Fibroblast of lung (primary cell): ENCODE measurements around the gene SLC4A8. TPM values are rescaled to one million over a fixed set of nuclear protein-coding genes. Genes with fewer than 3 reads are reported as not detected.
A peak's percentile ranks its signal among the peaks of the same experiment; 100 is the strongest.

Source experiments
- DNase-seq, 2 donors: peaks; one replicate each; pipeline versions ENCODE4 v3.0.0 to v3.0.0-alpha.2; 2010; ENCODE audit warnings: low read depth in 2 of 2
- H2AFZ ChIP-seq: 2 replicates; pipeline ENCODE4 v1.5.1; 2012; ENCODE audit warnings: low read length, control low read depth, inconsistent platforms
- H3K27ac ChIP-seq: 2 replicates; pipeline ENCODE4 v1.5.1; 2011; ENCODE audit warnings: low read length, control low read depth; ENCODE audit not compliant: insufficient read depth
- H3K27me3 ChIP-seq: 2 replicates; pipeline ENCODE4 v1.5.1; 2011; ENCODE audit warnings: mild to moderate bottlenecking, low read length; ENCODE audit not compliant: control insufficient read depth, insufficient read depth
- H3K36me3 ChIP-seq: 2 replicates; pipeline ENCODE4 v1.5.1; 2011; ENCODE audit warnings: low read length; ENCODE audit not compliant: control insufficient read depth, insufficient read depth
- H3K4me1 ChIP-seq: 2 replicates; pipeline ENCODE4 v1.5.1; 2011; ENCODE audit warnings: low read length; ENCODE audit not compliant: control insufficient read depth, insufficient read depth; ENCODE audit errors: extremely low read depth
- H3K4me2 ChIP-seq: 2 replicates; pipeline ENCODE4 v1.5.1; 2011; ENCODE audit warnings: low read length, control low read depth; ENCODE audit not compliant: insufficient read depth; ENCODE audit errors: extremely low read depth
- H3K4me3 ChIP-seq, 4 experiments: fragments of 200-600 bp in 1 of 4; sonication (generic) in 1 of 4; replicated peaks in 1 of 4; 2 replicates each; pipeline ENCODE4 v1.5.1; 2011 to 2016; ENCODE audit warnings: low read length in 4 of 4, low read depth in 3 of 4, mild to moderate bottlenecking in 3 of 4, control low read depth in 2 of 4, inconsistent platforms in 1 of 4, mixed read lengths in 1 of 4; ENCODE audit not compliant: insufficient read depth in 1 of 4; ENCODE audit errors: control extremely low read depth in 1 of 4
- H3K79me2 ChIP-seq: 2 replicates; pipeline ENCODE4 v1.5.1; 2012; ENCODE audit warnings: mild to moderate bottlenecking, low read length, inconsistent platforms; ENCODE audit not compliant: control insufficient read depth, insufficient read depth
- H3K9ac ChIP-seq: 2 replicates; pipeline ENCODE4 v1.5.1; 2011; ENCODE audit warnings: mild to moderate bottlenecking, low read length, control low read depth; ENCODE audit not compliant: insufficient read depth
- H3K9me3 ChIP-seq: 2 replicates; pipeline ENCODE4 v1.5.1; 2012; ENCODE audit warnings: low read depth, low read length; ENCODE audit not compliant: control insufficient read depth, insufficient read depth
- H4K20me1 ChIP-seq: 2 replicates; pipeline ENCODE4 v1.5.1; 2011; ENCODE audit warnings: low read length; ENCODE audit not compliant: control insufficient read depth, insufficient read depth; ENCODE audit errors: extremely low read depth
- EZH2 ChIP-seq: IDR thresholded peaks from 2 replicates; pipeline ENCODE4 v1.5.1; 2012; ENCODE audit warnings: low read length, control low read depth, mild to moderate bottlenecking; ENCODE audit errors: missing control alignments
- polyA plus RNA-seq, 2 donors: library from polyadenylated mRNA; depleted of rRNA in 1 of 2; stranded (reverse) in 1 of 2; unstranded in 1 of 2; fragments of >200 nt; gene quantifications; 2 replicates each; pipeline ENCODE4 v1.2.1, GENCODE V29; 2011 to 2012; ENCODE audit warnings: missing spikeins in 1 of 2
- total RNA-seq: library from RNA; depleted of rRNA; stranded (reverse); fragments of >200 nt; gene quantifications from 2 replicates; pipeline ENCODE4 v1.2.1, GENCODE V29; 2014
- TF ChIP-seq, protein P1 (sequence below), 2 donors: IDR thresholded peaks in 1 of 2; conservative IDR thresholded peaks in 1 of 2; 1 replicate in 1 of 2; 2 replicates in 1 of 2; pipeline ENCODE4 v1.5.1; 2011 to 2012; ENCODE audit warnings: low read length in 2 of 2, control low read depth in 1 of 2, inconsistent platforms in 1 of 2, low read depth in 1 of 2, mild to moderate bottlenecking in 1 of 2

Gene SLC4A8
- total and polyA plus RNA-seq, 2 donors (not counting 1 experiment from before 2014, with no cell fraction given) = 4.9 to 7.3 TPM

GRCh38 chr12:51378749-51379148 lies 45.9 kb upstream of the SLC4A8 start:
- Histone ChIP-seq H3K4me2 (no peak overlapping the region), H3K4me3 (no peak overlapping the region), H3K79me2 (no peaks in the 10 kb centered on the region), H3K27ac (no peak overlapping the region), H3K27me3 (no peaks in the 10 kb centered on the region), H3K4me1 (peaks cover 12% of the 10 kb centered on the region), H2AFZ (no peak overlapping the region), H3K36me3 (peaks cover 15% of the 10 kb centered on the region), H4K20me1 (no peaks in the 10 kb centered on the region), H3K9me3 (no peaks in the 10 kb centered on the region), H3K9ac (no peak overlapping the region)
- DNase-seq = no peak
- TF ChIP-seq, protein P1, sequence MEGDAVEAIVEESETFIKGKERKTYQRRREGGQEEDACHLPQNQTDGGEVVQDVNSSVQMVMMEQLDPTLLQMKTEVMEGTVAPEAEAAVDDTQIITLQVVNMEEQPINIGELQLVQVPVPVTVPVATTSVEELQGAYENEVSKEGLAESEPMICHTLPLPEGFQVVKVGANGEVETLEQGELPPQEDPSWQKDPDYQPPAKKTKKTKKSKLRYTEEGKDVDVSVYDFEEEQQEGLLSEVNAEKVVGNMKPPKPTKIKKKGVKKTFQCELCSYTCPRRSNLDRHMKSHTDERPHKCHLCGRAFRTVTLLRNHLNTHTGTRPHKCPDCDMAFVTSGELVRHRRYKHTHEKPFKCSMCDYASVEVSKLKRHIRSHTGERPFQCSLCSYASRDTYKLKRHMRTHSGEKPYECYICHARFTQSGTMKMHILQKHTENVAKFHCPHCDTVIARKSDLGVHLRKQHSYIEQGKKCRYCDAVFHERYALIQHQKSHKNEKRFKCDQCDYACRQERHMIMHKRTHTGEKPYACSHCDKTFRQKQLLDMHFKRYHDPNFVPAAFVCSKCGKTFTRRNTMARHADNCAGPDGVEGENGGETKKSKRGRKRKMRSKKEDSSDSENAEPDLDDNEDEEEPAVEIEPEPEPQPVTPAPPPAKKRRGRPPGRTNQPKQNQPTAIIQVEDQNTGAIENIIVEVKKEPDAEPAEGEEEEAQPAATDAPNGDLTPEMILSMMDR (conservative IDR thresholded peaks at IDR 0.05 in 1 of 2, IDR thresholded peaks at IDR 0.05 in 1 of 2; ENCODE audit: low read depth in 1 of 2, low read length in 2 of 2) = no peak
- no peak for TF ChIP-seq EZH2

DNA sequence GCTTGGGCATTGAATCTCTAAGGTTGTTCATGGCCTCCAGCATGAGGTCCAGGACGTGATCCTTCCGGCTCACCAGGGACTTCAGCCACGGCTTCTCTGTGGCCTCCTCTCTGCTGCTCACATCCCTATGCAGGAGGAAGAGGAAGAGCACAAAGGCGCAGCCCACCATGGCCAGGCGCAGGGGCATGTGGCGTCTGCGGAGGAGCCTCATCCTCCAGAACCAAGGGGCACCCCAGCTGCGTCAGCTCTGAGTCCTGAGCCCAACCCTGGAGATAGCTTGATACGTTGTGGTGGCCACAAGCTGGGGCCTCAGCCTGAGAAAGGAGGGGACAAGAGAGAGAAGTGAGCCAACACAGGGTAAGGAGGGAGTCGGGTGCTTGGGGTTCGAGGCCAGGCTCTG lies 45.1 kb upstream of the SLC4A8 start:
- Histone ChIP-seq H3K4me1 (peaks cover 7% of the 10 kb centered on the region), H2AFZ (no peak overlapping the region), H4K20me1 (no peaks in the 10 kb centered on the region), H3K9ac (no peak overlapping the region), H3K4me3 (no peak overlapping the region), H3K79me2 (no peaks in the 10 kb centered on the region), H3K4me2 (no peak overlapping the region), H3K9me3 (no peaks in the 10 kb centered on the region), H3K36me3 (peaks cover 13% of the 10 kb centered on the region), H3K27me3 (no peaks in the 10 kb centered on the region), H3K27ac (no peak overlapping the region)
- TF ChIP-seq EZH2 = no peak
- TF ChIP-seq, protein P1 (conservative IDR thresholded peaks at IDR 0.05 in 1 of 2, IDR thresholded peaks at IDR 0.05 in 1 of 2; ENCODE audit: low read depth in 1 of 2, low read length in 2 of 2) = no peak
- DNase-seq = no peak

- Histone ChIP-seq H3K27ac (no peak overlapping the region), H3K9ac (no peak overlapping the region), H3K36me3 (peaks cover 13% of the 10 kb centered on the region), H3K27me3 (no peaks in the 10 kb centered on the region), H3K4me2 (no peak overlapping the region), H2AFZ (no peak overlapping the region), H3K9me3 (no peaks in the 10 kb centered on the region), H4K20me1 (no peaks in the 10 kb centered on the region), H3K4me1 (no peaks in the 10 kb centered on the region), H3K79me2 (no peaks in the 10 kb centered on the region), H3K4me3 (no peak overlapping the region)
- TF ChIP-seq, protein P1 (conservative IDR thresholded peaks at IDR 0.05 in 1 of 2, IDR thresholded peaks at IDR 0.05 in 1 of 2; ENCODE audit: low read depth in 1 of 2, low read length in 2 of 2) = no peak
- TF ChIP-seq EZH2 = no peak
- peak; percentile 61 to 66 for DNase-seq
Observed at GRCh38 chr12:51381226-51382079, 43.2 kb upstream of the SLC4A8 start.
